ENCODE data around the gene MAPK1IP1L. TPM values are rescaled to one million over a fixed set of nuclear protein-coding genes. Genes with fewer than 3 reads are reported as not detected.
"Not testable (repeated sequence)": the region's sequence is repeated elsewhere in the genome, so short reads cannot be mapped to it uniquely, and the experiment has no call there.

MAPK1IP1L gene
- total and polyA plus RNA-seq, 2 experiments from 2014 or later = 69.9 to 86.2 TPM

- Histone ChIP-seq H3K4me3 (no peak overlapping the region), H4K20me1 (ENCODE audit: insufficient read depth, poor library complexity, severe bottlenecking) (peaks cover 43% of the 10 kb centered on the region), H3K27ac (no peak overlapping the region), H2AFZ (no peak overlapping the region), H3K27me3 (no peaks in the 10 kb centered on the region), H3K9me3 (ENCODE audit: low read depth) (no peaks in the 10 kb centered on the region), H3K9me2 (replicated peaks; ENCODE audit: insufficient read depth) (no peaks in the 10 kb centered on the region), H3K4me2 (no peak overlapping the region), H3K79me2 (peaks cover 54% of the 10 kb centered on the region), H3K36me3 (replicated peaks; ENCODE audit: insufficient read depth, low read depth) (no peaks in the 10 kb centered on the region), H3K4me1 (ENCODE audit: insufficient read depth) (no peaks in the 10 kb centered on the region)
- no peak for DNase-seq (ENCODE audit: low spot score)
- TF ChIP-seq CTCF (IDR thresholded peaks at IDR 0.05; ENCODE audit: poor library complexity) (no peak), EZH2phosphoT487 (IDR thresholded peaks at IDR 0.05; ENCODE audit: low read depth, severe bottlenecking, unreplicated experiment) (no peak), EZH2 (IDR thresholded peaks at IDR 0.05; ENCODE audit: borderline replicate concordance) (no peak)
- WGBS (ENCODE audit: low lambda C conversion rate, missing lambda C conversion rate) = 92% methylated on average over 11 of the region's 11 CpGs
Observed at GRCh38 chr14:55062517-55063351, 11.3 kb downstream of the MAPK1IP1L start.

DNA sequence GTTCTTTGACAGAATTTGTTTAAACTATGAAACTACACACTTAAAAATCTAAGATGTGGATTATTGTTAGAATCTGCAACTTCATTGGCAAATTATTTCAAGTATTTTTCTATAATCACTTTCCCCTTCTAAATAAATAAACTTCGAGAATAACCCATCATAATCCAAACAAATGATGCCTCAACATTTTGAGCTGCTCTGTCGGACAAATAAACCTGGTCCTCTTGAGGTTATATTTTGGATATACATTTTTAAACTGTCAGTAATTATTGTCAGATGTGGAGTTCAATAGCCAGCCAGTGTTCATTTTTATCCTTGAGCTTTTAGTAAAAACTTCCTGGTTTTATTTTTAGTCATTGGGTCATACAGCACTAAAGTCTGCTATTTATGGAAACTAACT, 13.4 kb downstream of the MAPK1IP1L start:
- peaks cover 21% of the 10 kb centered on the region for H4K20me1 ChIP-seq (ENCODE audit: insufficient read depth, poor library complexity, severe bottlenecking)
- not testable (repeated sequence) for H3K4me2 ChIP-seq; H3K4me1 ChIP-seq (ENCODE audit: insufficient read depth); H3K4me3 ChIP-seq; DNase-seq (ENCODE audit: low spot score); H3K27me3 ChIP-seq; H3K9me2 ChIP-seq (replicated peaks; ENCODE audit: insufficient read depth); H3K36me3 ChIP-seq (replicated peaks; ENCODE audit: insufficient read depth, low read depth); H2AFZ ChIP-seq; H3K27ac ChIP-seq; H3K9me3 ChIP-seq (ENCODE audit: low read depth)
- 65% methylated on average over 2 of the region's 2 CpGs for WGBS (ENCODE audit: low lambda C conversion rate, missing lambda C conversion rate)
- peaks cover 32% of the 10 kb centered on the region for H3K79me2 ChIP-seq

GRCh38 chr14:55065411-55065810, 14.0 kb downstream of the MAPK1IP1L start:
- Histone ChIP-seq H3K27ac (no peak overlapping the region), H3K4me1 (ENCODE audit: insufficient read depth) (no peaks in the 10 kb centered on the region), H3K4me2 (no peak overlapping the region), H3K9me2 (replicated peaks; ENCODE audit: insufficient read depth) (no peaks in the 10 kb centered on the region), H3K4me3 (no peak overlapping the region), H2AFZ (no peak overlapping the region), H4K20me1 (ENCODE audit: insufficient read depth, poor library complexity, severe bottlenecking) (peaks cover 18% of the 10 kb centered on the region), H3K27me3 (no peaks in the 10 kb centered on the region), H3K36me3 (replicated peaks; ENCODE audit: insufficient read depth, low read depth) (no peaks in the 10 kb centered on the region), H3K9me3 (ENCODE audit: low read depth) (no peaks in the 10 kb centered on the region), H3K79me2 (peaks cover 27% of the 10 kb centered on the region)
- WGBS (ENCODE audit: low lambda C conversion rate, missing lambda C conversion rate) = 84% methylated on average over 2 of the region's 2 CpGs
- DNase-seq (ENCODE audit: low spot score) = no peak
- TF ChIP-seq EZH2phosphoT487 (IDR thresholded peaks at IDR 0.05; ENCODE audit: low read depth, severe bottlenecking, unreplicated experiment) (no peak), EZH2 (IDR thresholded peaks at IDR 0.05; ENCODE audit: borderline replicate concordance) (no peak), CTCF (IDR thresholded peaks at IDR 0.05; ENCODE audit: poor library complexity) (no peak)

DNA sequence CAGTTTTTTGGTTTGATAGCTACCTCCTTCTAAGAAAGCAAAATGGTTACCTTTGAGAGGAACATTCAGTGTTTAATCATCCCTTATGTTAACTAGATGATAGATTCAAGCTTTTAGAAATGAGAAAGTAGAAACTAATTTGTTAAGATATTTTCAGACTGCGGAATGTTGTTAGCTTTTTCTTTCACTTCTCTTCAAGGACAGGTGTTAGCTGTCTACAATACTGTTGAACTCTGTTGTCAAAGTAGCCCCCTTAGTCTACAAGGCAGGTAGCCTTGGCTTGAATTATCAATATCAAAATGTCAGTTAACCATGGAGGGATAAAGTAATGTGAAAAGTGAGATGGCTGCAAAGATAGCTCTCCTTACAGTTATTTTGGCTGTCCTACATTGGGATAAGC, 14.8 kb downstream of the MAPK1IP1L start:
- no peak overlapping the region for H3K4me2 ChIP-seq
- no peak overlapping the region for H3K4me3 ChIP-seq
- no peaks in the 10 kb centered on the region for H3K27me3 ChIP-seq
- peaks cover 19% of the 10 kb centered on the region for H3K79me2 ChIP-seq
- no peaks in the 10 kb centered on the region for H3K36me3 ChIP-seq (replicated peaks; ENCODE audit: insufficient read depth, low read depth)
- no peak for DNase-seq (ENCODE audit: low spot score)
- H3K4me1 ChIP-seq (ENCODE audit: insufficient read depth) = no peaks in the 10 kb centered on the region
- 94% methylated on average over 1 of the region's 1 CpG for WGBS (ENCODE audit: low lambda C conversion rate, missing lambda C conversion rate)
- no peaks in the 10 kb centered on the region for H3K9me2 ChIP-seq (replicated peaks; ENCODE audit: insufficient read depth)
- H3K27ac ChIP-seq = no peak overlapping the region
- H4K20me1 ChIP-seq (ENCODE audit: insufficient read depth, poor library complexity, severe bottlenecking) = peaks cover 10% of the 10 kb centered on the region
- H3K9me3 ChIP-seq (ENCODE audit: low read depth) = no peaks in the 10 kb centered on the region
- H2AFZ ChIP-seq = no peak overlapping the region
- TF ChIP-seq EZH2phosphoT487 (IDR thresholded peaks at IDR 0.05; ENCODE audit: low read depth, severe bottlenecking, unreplicated experiment) (no peak), EZH2 (IDR thresholded peaks at IDR 0.05; ENCODE audit: borderline replicate concordance) (no peak), CTCF (IDR thresholded peaks at IDR 0.05; ENCODE audit: poor library complexity) (no peak)
